GM19395 (cell line): ENCODE measurements around the gene HTR3B.
"Not testable (repeated sequence)": the region's sequence is repeated elsewhere in the genome, so short reads cannot be mapped to it uniquely, and the experiment has no call there.

ENCODE experiments used
- ATAC-seq: cut with Tn5 transposase; IDR thresholded peaks from one replicate; pipeline ENCODE4 v1.9.1; 2021; ENCODE audit warnings: mild to moderate bottlenecking, moderate library complexity; ENCODE audit not compliant: unreplicated experiment

HTR3B gene

GRCh38 chr11:113881856-113882255 lies 22.7 kb upstream of the HTR3B start:
- ATAC-seq = no peak

DNA sequence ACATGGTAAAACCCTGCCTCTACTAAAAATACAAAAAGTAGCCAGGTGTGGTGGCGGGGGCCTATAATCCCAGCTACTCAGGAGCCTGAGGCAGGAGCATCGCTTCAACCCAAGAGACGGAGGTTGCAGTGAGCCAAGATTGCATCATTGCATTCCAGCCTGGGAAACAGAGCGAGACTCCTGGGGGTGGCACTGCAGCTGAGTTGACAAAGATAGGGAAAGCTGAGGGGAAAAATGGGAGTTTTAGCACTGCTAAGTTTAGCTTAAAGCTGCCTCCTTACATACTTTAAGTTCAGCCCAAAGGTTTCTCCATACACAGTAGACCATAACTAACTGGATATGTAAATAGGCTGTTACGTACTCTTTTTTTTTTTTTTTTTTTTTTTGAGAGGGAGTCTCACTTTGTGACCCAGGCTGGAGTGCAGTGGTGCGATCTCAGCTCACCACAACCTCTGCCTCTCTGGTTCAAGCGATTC lies 20.2 kb upstream of the HTR3B start:
- no peak for ATAC-seq

DNA sequence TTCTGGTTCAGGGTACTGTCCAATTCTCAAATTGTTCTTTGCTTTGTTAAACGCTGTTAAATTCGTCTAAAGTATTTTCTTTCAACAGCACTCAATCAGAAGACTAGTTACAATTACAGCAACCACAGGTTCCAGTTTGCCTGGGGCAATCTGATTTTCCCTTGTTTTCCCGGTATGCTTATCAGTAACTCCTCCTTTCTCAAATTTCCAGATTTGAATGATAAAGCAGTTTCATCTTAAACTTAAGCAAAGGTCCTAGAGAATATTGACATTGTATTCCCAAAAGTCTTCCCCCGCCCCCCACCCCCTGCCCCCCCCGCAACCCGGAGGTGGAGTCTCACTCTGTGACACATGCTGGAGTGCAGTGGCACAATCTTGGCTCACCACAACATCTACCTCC lies 18.7 kb upstream of the HTR3B start:
- no peak for ATAC-seq

- ATAC-seq = no peak
Measured at GRCh38 chr11:113888848-113889247, 15.7 kb upstream of the HTR3B start.

GRCh38 chr11:113894421-113894996 lies 10.1 kb upstream of the HTR3B start:
- ATAC-seq = peak; percentile 94

- no peak for ATAC-seq
Measured at GRCh38 chr11:113895367-113896155, 9.0 kb upstream of the HTR3B start.

- no peak for ATAC-seq
Measured at GRCh38 chr11:113896156-113896879, 8.3 kb upstream of the HTR3B start.

DNA sequence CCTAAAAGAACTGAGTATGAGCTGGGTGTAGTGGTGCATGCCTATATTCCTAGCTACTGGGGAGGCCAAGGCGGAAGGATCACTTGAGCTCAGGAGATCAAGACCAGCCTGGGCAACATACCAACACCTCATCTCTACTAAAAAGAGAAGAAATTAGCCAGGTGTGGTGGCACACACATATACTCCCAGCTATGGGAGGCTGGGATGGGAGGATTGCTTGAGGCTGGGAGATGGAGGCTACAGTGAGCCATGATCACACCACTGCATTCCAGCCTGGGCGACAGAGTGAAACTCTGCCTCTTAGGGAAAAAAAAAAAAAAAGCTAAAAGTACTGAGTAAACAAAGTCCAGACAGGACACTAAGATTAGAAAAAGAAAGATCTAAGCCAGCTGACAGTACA lies 3.5 kb upstream of the HTR3B start:
- no peak for ATAC-seq

DNA sequence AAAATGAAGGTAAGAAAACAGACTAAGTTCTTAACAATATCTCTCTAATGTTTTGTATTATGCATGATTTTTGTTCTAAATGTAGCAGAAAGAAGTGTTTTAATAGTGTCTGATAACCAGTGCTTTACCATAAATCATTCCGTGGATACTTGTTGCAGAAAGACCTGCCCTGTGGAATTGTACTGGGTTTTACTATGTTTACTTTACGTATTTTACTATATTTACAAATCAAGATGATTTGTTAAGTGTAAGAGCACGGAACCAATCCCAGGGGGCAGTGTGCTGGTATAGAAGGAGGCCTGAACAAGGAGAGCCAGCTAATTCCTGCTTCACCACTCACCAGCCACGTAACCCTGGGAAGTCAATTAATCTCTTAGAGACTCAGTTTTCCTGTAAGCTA lies 1.4 kb downstream of the HTR3B start:
- ATAC-seq = no peak

- no peak for ATAC-seq
Measured at GRCh38 chr11:113906516-113906915, 1.9 kb downstream of the HTR3B start.

DNA sequence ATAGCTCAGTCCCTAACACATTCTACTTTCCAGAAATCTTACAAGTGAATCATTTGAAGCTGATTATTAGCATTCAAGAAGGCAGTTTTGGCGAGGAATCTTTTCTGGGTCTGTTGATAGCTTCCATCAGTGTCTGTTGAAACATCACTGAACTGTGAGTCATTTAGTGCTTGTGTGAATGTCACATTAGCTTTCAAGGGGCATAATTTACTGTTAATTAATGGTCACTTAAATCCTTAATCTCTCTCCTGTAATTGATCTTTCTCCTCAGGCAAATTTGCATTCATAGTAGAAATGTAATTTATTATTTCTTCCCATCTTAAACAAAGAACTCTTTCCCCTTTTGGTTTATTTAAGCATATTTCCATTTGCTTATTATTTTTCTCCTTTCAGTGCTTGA lies 2.6 kb downstream of the HTR3B start:
- no peak for ATAC-seq

DNA sequence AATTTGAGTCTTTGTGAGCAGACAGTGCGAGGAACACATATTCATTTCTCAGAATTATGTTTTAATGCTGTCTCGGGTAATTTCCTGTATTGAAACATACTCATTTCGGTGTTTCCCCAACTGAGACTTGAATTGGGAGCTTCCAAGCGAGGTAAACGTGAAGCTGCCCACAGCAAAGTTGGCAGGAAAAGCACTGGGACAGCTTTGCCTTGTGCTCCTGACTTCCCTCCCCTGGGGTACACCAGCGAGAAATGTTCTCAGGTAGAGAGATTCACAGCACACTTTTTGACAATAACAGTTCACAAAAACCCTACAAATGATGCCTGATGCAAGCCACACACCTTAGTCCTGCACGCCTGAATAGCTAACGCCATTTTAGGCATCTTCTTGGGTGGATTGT lies 3.1 kb downstream of the HTR3B start:
- no peak for ATAC-seq

DNA sequence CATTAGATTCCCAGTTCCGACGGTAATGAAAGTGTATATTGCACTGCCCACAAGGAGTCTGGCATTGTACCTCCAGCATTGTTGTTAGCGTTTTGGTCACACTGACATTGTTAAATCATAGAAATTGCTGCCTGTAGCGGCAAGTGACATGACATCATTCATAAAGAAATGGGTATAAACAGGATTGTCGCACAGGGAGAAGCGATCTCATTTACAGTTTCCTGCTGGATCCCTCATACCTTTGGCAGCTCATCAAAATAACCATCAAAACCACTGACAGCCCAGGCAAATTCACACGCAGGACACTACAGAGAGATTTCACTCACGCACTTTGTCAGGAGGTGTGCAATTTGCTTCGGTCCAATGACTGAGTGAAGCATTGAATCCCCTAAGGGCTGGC lies 3.5 kb downstream of the HTR3B start:
- ATAC-seq = no peak

- not testable (repeated sequence) for ATAC-seq
Measured at GRCh38 chr11:113911491-113911890, 6.9 kb downstream of the HTR3B start.

- ATAC-seq = no peak
Measured at GRCh38 chr11:113923572-113923971, 19.0 kb downstream of the HTR3B start.

GRCh38 chr11:113926273-113927197 lies 21.9 kb downstream of the HTR3B start:
- no peak for ATAC-seq

GRCh38 chr11:113928311-113928710 lies 23.7 kb downstream of the HTR3B start:
- ATAC-seq = no peak

DNA sequence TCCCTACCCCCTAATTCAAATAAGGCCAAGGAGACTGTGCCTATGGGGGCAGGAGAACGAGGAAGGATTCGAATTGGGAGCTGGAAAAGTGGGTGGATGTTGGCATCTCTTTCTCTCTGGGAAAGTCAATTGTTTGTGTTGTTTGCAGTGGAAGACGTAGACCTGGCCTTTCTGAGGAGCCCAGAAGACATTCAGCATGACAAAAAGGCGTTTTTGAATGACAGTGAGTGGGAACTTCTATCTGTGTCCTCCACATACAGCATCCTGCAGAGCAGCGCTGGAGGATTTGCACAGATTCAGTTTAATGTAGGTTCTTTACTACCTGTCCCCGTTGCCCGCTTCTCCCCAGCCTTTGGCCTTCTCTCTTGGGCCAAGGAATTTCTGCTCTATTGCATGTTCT lies 28.2 kb downstream of the HTR3B start:
- ATAC-seq = no peak

DNA sequence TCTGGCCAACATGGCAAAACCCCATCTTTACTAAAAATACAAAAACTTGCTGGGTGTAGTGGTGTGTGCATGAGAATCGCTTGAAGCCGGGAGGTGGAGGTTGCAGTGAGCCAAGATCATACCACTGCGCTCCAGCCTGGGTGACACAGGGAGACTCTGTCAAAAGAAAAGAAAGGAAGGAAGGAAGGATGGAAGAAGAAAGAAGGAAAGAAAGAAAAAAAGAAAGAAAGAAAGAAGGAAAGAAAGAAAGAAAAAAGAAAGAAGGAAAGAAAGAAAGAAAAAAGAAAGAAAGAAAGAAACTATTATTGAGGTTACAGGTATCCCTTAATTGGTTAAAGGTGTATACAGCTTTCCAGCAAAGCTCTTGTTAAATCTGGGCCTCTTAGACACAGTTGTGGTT lies 29.6 kb downstream of the HTR3B start:
- ATAC-seq = not testable (repeated sequence)

- no peak for ATAC-seq
Measured at GRCh38 chr11:113934761-113935160, 30.2 kb downstream of the HTR3B start.

- ATAC-seq = no peak
Measured at GRCh38 chr11:113935858-113936257, 31.3 kb downstream of the HTR3B start.
